ENCODE data around the gene KIF11.

Gene KIF11

GRCh38 chr10:92604841-92605240, 11.9 kb downstream of the KIF11 start:
- Histone ChIP-seq H3K27ac (ENCODE audit: low read length) (no peak overlapping the region), H4K20me1 (ENCODE audit: insufficient read depth, low read length) (peaks cover 17% of the 10 kb centered on the region; the same call in 1 of the 2 replicates), H3K9ac (ENCODE audit: low read length) (no peak overlapping the region), H3K9me2 (replicated peaks; ENCODE audit: insufficient read depth, low read length) (no peaks in the 10 kb centered on the region), H3K36me3 (replicated peaks; ENCODE audit: insufficient read depth, low read length) (peaks cover 16% of the 10 kb centered on the region; the same call in 1 of the 2 replicates), H2AFZ (ENCODE audit: low read length) (no peak overlapping the region), H3K4me1 (ENCODE audit: low read length) (no peaks in the 10 kb centered on the region), H3K4me3 (ENCODE audit: low read length) (no peak overlapping the region), H3K9me3 (replicated peaks; ENCODE audit: insufficient read depth, low read length) (no peaks in the 10 kb centered on the region), H3K27me3 (replicated peaks; ENCODE audit: insufficient read depth, low read length) (no peaks in the 10 kb centered on the region), H3K4me2 (ENCODE audit: low read depth, low read length) (no peak overlapping the region), H3F3A (ENCODE audit: insufficient read depth, low read length) (no peaks in the 10 kb centered on the region; the same call in 1 of the 2 replicates), H3K79me2 (ENCODE audit: low read length) (peaks cover 97% of the 10 kb centered on the region)
- DNase-seq = no peak
- TF ChIP-seq EZH2 (optimal IDR thresholded peaks at IDR 0.05; ENCODE audit: low read depth, low read length) = no peak
- TF ChIP-seq EZH2phosphoT487 (IDR thresholded peaks at IDR 0.05; ENCODE audit: low read length) = no peak
- no peak for TF ChIP-seq CTCF (IDR thresholded peaks at IDR 0.05; ENCODE audit: low read length)

DNA sequence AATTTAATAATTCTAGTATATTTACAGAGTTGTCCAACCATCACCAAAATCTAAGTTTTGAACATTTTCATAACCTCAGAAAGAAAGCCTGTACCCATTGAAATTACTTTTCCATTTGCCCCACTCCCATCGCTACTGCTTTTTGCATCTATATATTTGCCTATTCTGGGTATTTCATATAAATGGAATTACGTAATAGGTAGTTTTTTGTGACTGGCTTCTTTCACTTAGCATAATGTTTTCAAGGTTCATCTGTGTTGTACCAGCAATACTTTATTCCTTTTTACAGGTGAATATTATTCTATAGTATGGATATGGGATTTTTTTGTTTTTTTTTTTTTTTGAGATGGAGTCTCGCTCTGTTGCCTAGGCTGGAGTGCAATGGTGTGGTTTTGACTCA, 22.6 kb downstream of the KIF11 start:
- Histone ChIP-seq H3K4me1 (ENCODE audit: low read length) (no peaks in the 10 kb centered on the region), H2AFZ (ENCODE audit: low read length) (no peak overlapping the region), H3K79me2 (ENCODE audit: low read length) (peaks cover 63% of the 10 kb centered on the region), H3K9ac (ENCODE audit: low read length) (no peak overlapping the region), H3K27me3 (replicated peaks; ENCODE audit: insufficient read depth, low read length) (no peaks in the 10 kb centered on the region), H3K4me2 (ENCODE audit: low read depth, low read length) (no peak overlapping the region), H3F3A (ENCODE audit: insufficient read depth, low read length) (no peaks in the 10 kb centered on the region), H3K9me3 (replicated peaks; ENCODE audit: insufficient read depth, low read length) (no peaks in the 10 kb centered on the region), H3K4me3 (ENCODE audit: low read length) (no peak overlapping the region), H4K20me1 (ENCODE audit: insufficient read depth, low read length) (no peaks in the 10 kb centered on the region), H3K36me3 (replicated peaks; ENCODE audit: insufficient read depth, low read length) (peaks cover 22% of the 10 kb centered on the region), H3K27ac (ENCODE audit: low read length) (no peak overlapping the region), H3K9me2 (replicated peaks; ENCODE audit: insufficient read depth, low read length) (no peaks in the 10 kb centered on the region)
- no peak for TF ChIP-seq EZH2 (optimal IDR thresholded peaks at IDR 0.05; ENCODE audit: low read depth, low read length)
- no peak for TF ChIP-seq CTCF (IDR thresholded peaks at IDR 0.05; ENCODE audit: low read length)
- no peak for TF ChIP-seq EZH2phosphoT487 (IDR thresholded peaks at IDR 0.05; ENCODE audit: low read length)
- no peak for DNase-seq

GRCh38 chr10:92619368-92619767, 26.4 kb downstream of the KIF11 start:
- Histone ChIP-seq H3K79me2 (ENCODE audit: low read length) (peaks cover 50% of the 10 kb centered on the region), H3K4me3 (ENCODE audit: low read length) (no peak overlapping the region), H3K27me3 (replicated peaks; ENCODE audit: insufficient read depth, low read length) (no peaks in the 10 kb centered on the region), H3K4me1 (ENCODE audit: low read length) (no peaks in the 10 kb centered on the region), H3K4me2 (ENCODE audit: low read depth, low read length) (no peak overlapping the region), H3K9me2 (replicated peaks; ENCODE audit: insufficient read depth, low read length) (no peaks in the 10 kb centered on the region), H3K9me3 (replicated peaks; ENCODE audit: insufficient read depth, low read length) (no peaks in the 10 kb centered on the region), H3F3A (ENCODE audit: insufficient read depth, low read length) (no peaks in the 10 kb centered on the region), H3K9ac (ENCODE audit: low read length) (no peak overlapping the region), H2AFZ (ENCODE audit: low read length) (no peak overlapping the region), H3K27ac (ENCODE audit: low read length) (no peak overlapping the region), H4K20me1 (ENCODE audit: insufficient read depth, low read length) (no peaks in the 10 kb centered on the region), H3K36me3 (replicated peaks; ENCODE audit: insufficient read depth, low read length) (peaks cover 18% of the 10 kb centered on the region; the same call in 1 of the 2 replicates)
- TF ChIP-seq CTCF (IDR thresholded peaks at IDR 0.05; ENCODE audit: low read length) = no peak
- TF ChIP-seq EZH2phosphoT487 (IDR thresholded peaks at IDR 0.05; ENCODE audit: low read length) = no peak
- no peak for TF ChIP-seq EZH2 (optimal IDR thresholded peaks at IDR 0.05; ENCODE audit: low read depth, low read length)
- DNase-seq = no peak
